GM21619 (cell line): ENCODE data around the gene SIN3A.
A peak's percentile ranks its signal among the peaks of the same experiment; 100 is the strongest.
"Not testable (repeated sequence)": the region's sequence is repeated elsewhere in the genome, so short reads cannot be mapped to it uniquely, and the experiment has no call there.

Experiments
- ATAC-seq: cut with Tn5 transposase; IDR thresholded peaks from one replicate; pipeline ENCODE4 v1.9.1; 2021; ENCODE audit not compliant: unreplicated experiment

Gene SIN3A

GRCh38 chr15:75451674-75452363 lies at the start of gene SIN3A:
Gene SIN3A (minus strand): TSS chr15:75451690. CDS start chr15:75430375, 21,315 bp downstream.
- ATAC-seq: peak; percentile 38

- no peak for ATAC-seq
Measured at GRCh38 chr15:75493732-75494131, 42.2 kb upstream of the SIN3A start.

- ATAC-seq: no peak
Measured at GRCh38 chr15:75483961-75484360, 32.5 kb upstream of the SIN3A start.

- ATAC-seq: not testable (repeated sequence)
Measured at GRCh38 chr15:75483556-75483955, 32.1 kb upstream of the SIN3A start.

GRCh38 chr15:75483106-75483505 lies 31.6 kb upstream of the SIN3A start:
- ATAC-seq: no peak

- not testable (repeated sequence) for ATAC-seq
Measured at GRCh38 chr15:75480463-75480862, 29.0 kb upstream of the SIN3A start.

- ATAC-seq: no peak
Measured at GRCh38 chr15:75479670-75480069, 28.2 kb upstream of the SIN3A start.

- not testable (repeated sequence) for ATAC-seq
Measured at GRCh38 chr15:75477094-75477493, 25.6 kb upstream of the SIN3A start.

GRCh38 chr15:75468913-75469598 lies 17.6 kb upstream of the SIN3A start:
- ATAC-seq: no peak

- no peak for ATAC-seq
Measured at GRCh38 chr15:75460646-75461045, 9.2 kb upstream of the SIN3A start.

GRCh38 chr15:75459581-75459980 lies 8.1 kb upstream of the SIN3A start:
- no peak for ATAC-seq

GRCh38 chr15:75456710-75457109 lies 5.2 kb upstream of the SIN3A start:
- ATAC-seq: no peak

- no peak for ATAC-seq
Measured at GRCh38 chr15:75455982-75456531, 4.6 kb upstream of the SIN3A start.

GRCh38 chr15:75455424-75455981 lies 4.0 kb upstream of the SIN3A start:
- no peak for ATAC-seq

- no peak for ATAC-seq
Measured at GRCh38 chr15:75454471-75455378, 3.2 kb upstream of the SIN3A start.

GRCh38 chr15:75453703-75454470 lies 2.4 kb upstream of the SIN3A start:
- peak; percentile 28 for ATAC-seq

GRCh38 chr15:75452865-75453702 lies 1.6 kb upstream of the SIN3A start:
- ATAC-seq: no peak

- no peak for ATAC-seq
Measured at GRCh38 chr15:75452364-75452864, 924 bp upstream of the SIN3A start.

GRCh38 chr15:75451202-75451673 lies 252 bp downstream of the SIN3A start:
- no peak for ATAC-seq
